DMS114 treated with DMSO at 0.1 percent for 48 hours (cell line): ENCODE results near the gene CFAP91.
A peak's percentile ranks its signal among the peaks of the same experiment; 100 is the strongest.
"Not testable (repeated sequence)": the region's sequence is repeated elsewhere in the genome, so short reads cannot be mapped to it uniquely, and the experiment has no call there.

Source experiments
- DNase-seq: peaks from one replicate; lab custom pipeline; 2025; ENCODE audit not compliant: unreplicated experiment; lab: John Stamatoyannopoulos, UW

CFAP91 gene

GRCh38 chr3:119676771-119677640 lies 25.8 kb upstream of the CFAP91 start, which contains the start of gene COX17:
TSS of gene COX17 (minus strand) at chr3:119677406. CDS start at chr3:119677310, 96 bp downstream.
- peak; percentile 90 for DNase-seq

GRCh38 chr3:119677641-119677934 lies 25.2 kb upstream of the CFAP91 start:
- DNase-seq = no peak

DNA sequence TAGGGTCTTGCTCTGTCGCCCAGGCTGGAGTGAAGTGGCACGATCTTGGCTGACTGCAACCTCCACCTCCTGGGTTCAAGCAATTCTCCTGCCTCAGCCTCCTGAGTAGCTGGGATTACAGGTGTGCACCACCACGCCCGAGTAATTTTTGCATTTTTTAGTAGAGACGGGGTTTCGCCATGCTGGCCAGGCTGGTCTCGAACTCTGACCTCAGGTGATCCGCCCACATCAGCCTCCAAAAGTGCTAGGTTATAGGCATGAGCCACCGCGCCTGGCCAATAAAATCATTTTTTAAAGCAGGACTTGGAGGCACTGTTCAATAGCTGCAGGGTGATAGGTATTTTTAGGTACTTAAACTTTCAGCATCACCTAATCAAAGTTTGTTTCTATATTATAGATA lies 24.6 kb upstream of the CFAP91 start:
- not testable (repeated sequence) for DNase-seq

- no peak for DNase-seq
These were observed 22.9 kb upstream of the CFAP91 start for GRCh38 chr3:119679874-119680273.

- DNase-seq = peak; percentile 19
These were observed 21.5 kb upstream of the CFAP91 start for GRCh38 chr3:119681279-119681678.

- no peak for DNase-seq
These were observed 19.4 kb upstream of the CFAP91 start for GRCh38 chr3:119683421-119683820.

- no peak for DNase-seq
These were observed 12.7 kb upstream of the CFAP91 start for GRCh38 chr3:119690043-119690656.

DNA sequence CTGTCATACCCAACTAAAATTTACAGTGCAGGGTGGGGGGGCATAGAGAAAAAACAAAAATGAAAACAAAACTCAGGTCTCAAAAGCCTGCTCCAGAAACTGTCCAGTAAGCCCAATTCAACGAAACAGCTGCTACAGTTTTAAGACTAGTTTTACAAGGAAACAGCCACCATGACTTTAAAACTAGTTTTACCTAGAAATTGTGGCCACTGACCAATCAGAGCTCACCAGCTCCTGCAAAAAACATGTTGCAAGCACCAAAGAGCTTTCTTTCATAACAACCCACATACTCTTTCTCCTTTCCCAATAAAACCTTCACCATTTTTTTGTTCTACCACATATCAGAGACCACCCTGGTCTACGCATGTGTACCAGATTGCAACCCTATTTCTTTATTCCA lies 7.3 kb upstream of the CFAP91 start:
- DNase-seq = no peak

DNA sequence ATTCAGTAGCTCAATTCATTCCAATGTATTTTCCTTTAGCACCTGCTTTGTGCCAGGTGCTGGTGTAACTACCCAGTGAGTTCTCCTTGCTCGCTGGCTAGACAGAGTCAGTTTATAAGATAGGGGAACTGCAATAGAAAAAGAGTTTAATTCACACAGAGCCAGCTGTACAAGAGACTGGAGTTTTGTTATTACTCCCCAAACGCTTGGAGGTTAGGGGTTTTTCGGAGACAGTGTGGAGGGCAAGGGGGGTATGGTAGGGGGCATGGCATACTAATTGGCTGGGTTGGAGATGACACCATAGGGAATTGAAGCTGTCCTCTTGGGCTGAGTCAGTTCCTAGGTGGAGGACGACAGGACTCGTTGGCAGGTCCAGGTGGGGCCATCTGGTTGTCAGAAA lies 5.4 kb upstream of the CFAP91 start:
- no peak for DNase-seq

- no peak for DNase-seq
These were observed 2.4 kb upstream of the CFAP91 start for GRCh38 chr3:119700269-119700919.

DNA sequence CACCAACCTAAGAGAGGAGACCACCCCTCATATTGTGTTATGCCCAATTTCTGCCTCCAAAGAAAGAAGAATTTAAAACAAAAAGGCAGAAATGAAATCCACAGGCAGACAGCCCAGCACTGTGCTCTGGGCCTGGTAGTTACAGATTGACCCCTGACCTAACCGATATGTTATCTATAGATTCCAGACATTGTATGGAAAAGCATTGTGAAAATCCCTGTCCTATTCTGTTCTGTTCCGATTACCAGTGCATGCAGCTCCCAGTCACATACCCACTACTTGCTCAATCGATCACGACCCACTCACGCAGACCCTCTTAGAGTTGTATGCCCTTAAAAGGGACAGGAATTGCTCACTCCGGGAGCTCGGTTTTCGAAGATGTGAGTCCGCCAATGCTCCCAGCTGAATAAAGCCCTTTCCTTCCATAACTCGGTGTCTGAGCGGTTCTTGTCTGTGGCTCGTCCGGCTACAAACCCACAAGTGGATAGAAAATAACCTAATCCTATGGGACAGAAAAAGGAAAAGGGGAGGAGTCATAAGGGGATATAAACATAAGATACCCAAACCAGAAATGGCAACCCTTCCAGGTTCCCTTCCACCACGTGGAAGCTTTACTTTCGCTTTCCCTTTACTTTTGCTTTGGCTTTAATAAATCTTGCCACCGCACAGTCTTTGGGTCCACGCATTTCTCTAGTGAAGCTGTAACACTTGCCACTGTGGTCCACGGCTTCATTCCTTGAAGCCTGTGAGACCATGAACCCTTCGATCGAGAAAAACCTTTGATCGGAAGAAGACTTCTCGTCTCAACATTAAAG lies 1.7 kb upstream of the CFAP91 start:
- no peak for DNase-seq

DNA sequence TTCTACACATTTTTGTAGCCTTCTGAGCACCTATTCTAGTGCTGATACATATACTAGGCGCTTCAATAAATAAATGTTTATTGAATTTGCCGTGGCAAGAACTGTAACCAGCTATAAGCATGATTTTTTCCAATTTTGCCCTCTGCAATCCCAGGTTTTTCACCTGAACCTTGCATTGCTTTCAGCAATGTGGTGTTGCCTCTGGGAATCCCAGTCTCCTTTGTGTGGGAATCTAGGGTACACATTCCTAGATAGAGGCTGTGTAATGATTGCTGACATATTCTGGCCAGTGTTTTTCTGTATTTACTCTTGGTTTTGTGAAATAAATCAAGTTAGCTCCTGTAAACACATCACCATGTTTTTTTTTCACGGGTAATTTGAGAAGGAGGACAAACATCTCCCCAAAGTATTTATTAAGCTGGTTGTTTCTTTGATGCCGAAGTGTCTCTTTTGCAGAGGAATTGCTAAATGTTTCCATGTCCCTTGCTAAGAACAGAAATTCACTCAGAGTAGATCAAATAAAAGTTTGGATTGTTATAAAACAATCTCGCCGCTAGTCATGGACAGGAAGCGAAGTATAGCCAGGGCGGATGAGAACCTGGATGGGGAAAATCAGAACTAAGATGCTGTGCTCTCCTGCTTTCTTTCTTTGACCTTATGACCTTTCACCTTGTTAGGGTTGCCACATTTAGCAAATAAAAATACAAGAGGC lies 1.2 kb downstream of the CFAP91 start:
- DNase-seq = no peak

DNA sequence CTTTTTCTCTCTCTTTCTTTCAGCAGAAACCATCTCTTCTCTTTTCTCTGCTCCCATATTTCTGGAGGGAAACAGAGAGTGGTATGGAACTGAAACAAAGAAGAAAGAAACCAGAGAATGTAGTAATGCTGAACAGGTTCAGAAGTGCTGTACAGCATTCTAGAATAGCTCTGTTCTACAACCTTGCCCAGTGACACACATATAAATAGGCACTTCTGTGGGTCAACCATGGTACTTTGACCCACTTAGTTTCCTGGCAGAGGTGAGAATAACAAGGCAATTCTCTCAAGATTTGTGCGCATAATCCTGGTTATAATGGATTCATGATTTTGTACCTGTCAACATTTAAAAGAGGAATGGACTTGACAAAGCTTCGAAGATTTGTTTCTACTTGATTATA lies 12.3 kb downstream of the CFAP91 start:
- DNase-seq = no peak

GRCh38 chr3:119716998-119717397 lies 14.2 kb downstream of the CFAP91 start:
- DNase-seq = no peak

DNA sequence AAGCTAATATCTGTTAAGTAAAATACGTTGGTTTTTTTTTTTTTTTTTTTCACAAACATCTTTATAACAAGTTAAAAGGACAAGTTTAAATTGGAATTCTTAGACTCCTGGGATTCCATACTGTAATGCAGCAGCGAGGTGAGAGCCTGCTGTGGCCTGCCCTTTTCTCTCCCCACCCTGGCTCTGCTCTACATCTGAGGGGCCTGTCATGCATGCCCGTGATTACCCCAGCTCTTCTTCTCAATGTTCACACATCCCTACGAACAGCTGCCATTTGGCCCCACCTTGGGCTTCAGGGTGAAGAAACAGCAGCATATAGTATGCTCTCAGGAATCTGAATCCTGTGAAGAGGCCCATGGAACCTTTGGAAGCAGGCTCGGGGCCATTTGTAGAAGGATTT lies 14.7 kb downstream of the CFAP91 start:
- DNase-seq = no peak

GRCh38 chr3:119723022-119723421 lies 20.2 kb downstream of the CFAP91 start:
- no peak for DNase-seq

GRCh38 chr3:119726909-119727308 lies 24.1 kb downstream of the CFAP91 start:
- no peak for DNase-seq

DNA sequence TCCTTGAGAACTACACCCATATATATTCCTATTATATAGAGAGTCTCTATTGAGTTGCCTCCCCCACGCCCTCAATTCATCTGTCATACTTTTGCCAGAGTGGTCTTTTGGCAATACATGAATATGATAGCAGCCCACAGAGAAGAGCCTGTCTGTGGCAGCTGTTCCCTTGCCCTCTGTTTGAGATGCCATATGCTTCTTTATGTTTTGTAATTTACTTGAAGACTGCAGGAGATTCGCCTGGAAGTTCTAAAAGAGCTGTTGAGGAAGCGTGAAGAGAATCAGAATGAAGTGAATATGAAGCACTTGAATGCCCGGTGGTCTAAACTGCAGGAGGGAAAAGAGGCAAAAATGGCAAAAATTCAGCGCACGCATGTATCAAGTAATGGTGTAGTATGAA lies 27.2 kb downstream of the CFAP91 start:
- DNase-seq = no peak

GRCh38 chr3:119731560-119732343 lies 28.9 kb downstream of the CFAP91 start:
- DNase-seq = no peak

DNA sequence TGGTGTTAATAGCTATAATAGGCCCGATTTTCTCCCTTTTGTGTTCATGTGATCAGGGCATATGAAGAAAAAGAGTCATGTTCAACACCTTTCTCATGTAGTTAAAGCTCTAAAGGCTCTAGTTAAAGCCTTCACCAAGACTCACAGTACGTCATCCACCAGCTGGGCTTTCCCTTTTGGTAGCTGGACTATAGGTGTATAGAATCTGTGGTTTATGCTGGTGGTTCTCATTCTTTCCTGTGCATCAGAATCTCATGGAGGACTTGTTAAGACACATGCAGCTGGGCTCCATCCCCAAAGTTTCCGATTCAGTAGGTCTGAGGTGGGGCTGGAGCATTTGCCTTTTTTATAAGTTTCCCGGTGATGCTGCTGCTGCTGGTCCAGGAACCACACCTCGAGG lies 31.0 kb downstream of the CFAP91 start:
- no peak for DNase-seq
